Frontal cortex (tissue), 4 donors: ENCODE data around the gene LGI4. TPM values are rescaled to one million over a fixed set of nuclear protein-coding genes. Genes with fewer than 3 reads are reported as not detected.
"Not testable (repeated sequence)": the region's sequence is repeated elsewhere in the genome, so short reads cannot be mapped to it uniquely, and the experiment has no call there.

Experiments used
- DNase-seq, 2 donors: peaks; one replicate each; pipeline ENCODE4 v3.0.0; 2012; ENCODE audit warnings: low spot score in 2 of 2
- FAIRE-seq: peaks from 2 replicates; lab custom pipeline; 2012; peaks lifted over from hg19 to GRCh38; lab: Jason Lieb, UNC
- total RNA-seq: library from RNA; depleted of rRNA; stranded (reverse); fragments of >200 nt; gene quantifications from one replicate; pipeline ENCODE4 v1.2.3, GENCODE V29; 2014
- donor health status: control.
- donor health status: control.
- donor health status: control.

LGI4 gene
- total RNA-seq, 1 donor from 2014 or later = 9.0 TPM

- FAIRE-seq (no peak), DNase-seq (no peak)
Measured at GRCh38 chr19:35162471-35163326, 27.8 kb upstream of the LGI4 start.

- no peak for FAIRE-seq
Measured at GRCh38 chr19:35161434-35161743, 26.5 kb upstream of the LGI4 start.

GRCh38 chr19:35160629-35161433 lies 26.0 kb upstream of the LGI4 start:
- DNase-seq = no peak
- no peak for FAIRE-seq

More at GRCh38 chr19:35161434-35161743, 26.5 kb upstream of the LGI4 start:
- DNase-seq = no peak

GRCh38 chr19:35159606-35160005 lies 24.7 kb upstream of the LGI4 start:
- DNase-seq (no peak), FAIRE-seq (no peak)

- FAIRE-seq (no peak), DNase-seq (no peak)
Measured at GRCh38 chr19:35157431-35157830, 22.6 kb upstream of the LGI4 start.

- DNase-seq = no peak
- no peak for FAIRE-seq
Measured at GRCh38 chr19:35156673-35157014, 21.8 kb upstream of the LGI4 start.

- DNase-seq (no peak), FAIRE-seq (no peak)
Measured at GRCh38 chr19:35155981-35156672, 21.3 kb upstream of the LGI4 start.

GRCh38 chr19:35155441-35155840 lies 20.6 kb upstream of the LGI4 start:
- DNase-seq = peak in 1 of 2 donors; percentile 12
- FAIRE-seq = no peak

GRCh38 chr19:35154525-35155406 lies 19.9 kb upstream of the LGI4 start, which contains the start of gene FXYD5:
Gene FXYD5, plus strand, starts transcription at chr19:35154735. Its CDS starts 816 bp downstream, at chr19:35155551.
- DNase-seq = peak in 1 of 2 donors; percentile 37
- FAIRE-seq = no peak

- DNase-seq (no peak), FAIRE-seq (no peak)
Measured at GRCh38 chr19:35153701-35154524, 19.1 kb upstream of the LGI4 start.

- DNase-seq, FAIRE-seq: not testable (repeated sequence)
Measured at GRCh38 chr19:35153129-35153522, 18.3 kb upstream of the LGI4 start.

- FAIRE-seq (no peak), DNase-seq (peak in 1 of 2 donors; percentile 10)
Measured at GRCh38 chr19:35151273-35152065, 16.6 kb upstream of the LGI4 start.

- no peak for FAIRE-seq
- DNase-seq = no peak
Measured at GRCh38 chr19:35150445-35150844, 15.6 kb upstream of the LGI4 start.

GRCh38 chr19:35149463-35149862 lies 14.6 kb upstream of the LGI4 start:
- DNase-seq = no peak
- no peak for FAIRE-seq

GRCh38 chr19:35146746-35147459 lies 12.0 kb upstream of the LGI4 start:
- DNase-seq = no peak
- FAIRE-seq = no peak

GRCh38 chr19:35144600-35145436 lies 10.0 kb upstream of the LGI4 start:
- FAIRE-seq (no peak), DNase-seq (peak in 1 of 2 donors; percentile 12)

- DNase-seq (no peak), FAIRE-seq (no peak)
Measured at GRCh38 chr19:35144259-35144599, 9.4 kb upstream of the LGI4 start.
